Neural cell (in vitro differentiated cells): ENCODE data around the gene NCKAP1. TPM values are rescaled to one million over a fixed set of nuclear protein-coding genes. Genes with fewer than 3 reads are reported as not detected.

Experiments used
- H2AFZ ChIP-seq: fragments of 200-600, 300-800 bp; sonication (generic), shearing (Covaris generic); 2 replicates; pipeline ENCODE4 v1.6.0; 2014; ENCODE audit warnings: low read depth, mild to moderate bottlenecking, antibody characterized with exemption, low read length, moderate library complexity
- H3F3A ChIP-seq: fragments of 200-600 bp; shearing (Covaris generic); 2 replicates; pipeline ENCODE4 v1.6.1; 2016; ENCODE audit warnings: mild to moderate bottlenecking, moderate library complexity, mixed read lengths, antibody characterized with exemption, low read length; ENCODE audit not compliant: insufficient read depth, poor library complexity, severe bottlenecking
- H3K27ac ChIP-seq: fragments of 200-600, 300-800 bp; sonication (generic), shearing (Covaris generic); 2 replicates; pipeline ENCODE4 v1.5.1; 2014; ENCODE audit warnings: mild to moderate bottlenecking, low read length, moderate library complexity
- H3K27me3 ChIP-seq: fragments of 300-800, 200-600 bp; sonication (generic), shearing (Covaris generic); 2 replicates; pipeline ENCODE4 v1.6.0; 2014; ENCODE audit warnings: mild to moderate bottlenecking, low read depth, low read length, moderate library complexity; ENCODE audit not compliant: insufficient read depth
- H3K36me3 ChIP-seq: fragments of 300-800, 200-600 bp; sonication (generic), shearing (Covaris generic); 2 replicates; pipeline ENCODE4 v1.5.1; 2014; ENCODE audit warnings: mild to moderate bottlenecking, antibody characterized with exemption, low read length, moderate library complexity; ENCODE audit not compliant: insufficient read depth
- H3K4me2 ChIP-seq: fragments of 300-800, 200-600 bp; sonication (generic), shearing (Covaris generic); 2 replicates; pipeline ENCODE4 v1.6.0; 2014; ENCODE audit warnings: mild to moderate bottlenecking, low read length
- H3K4me3 ChIP-seq: fragments of 300-800, 200-600 bp; sonication (generic), shearing (Covaris generic); 2 replicates; pipeline ENCODE4 v1.5.1; 2014; ENCODE audit warnings: mild to moderate bottlenecking, low read length, moderate library complexity
- H3K79me2 ChIP-seq: fragments of 200-600 bp; shearing (Covaris generic); replicated peaks from 2 replicates; pipeline ENCODE4 v1.6.0; 2014; ENCODE audit warnings: mild to moderate bottlenecking, low read length, moderate library complexity; ENCODE audit not compliant: insufficient read depth
- H3K9ac ChIP-seq: fragments of 300-800, 200-600 bp; sonication (generic), shearing (Covaris generic); 2 replicates; pipeline ENCODE4 v1.6.1; 2016; ENCODE audit warnings: mild to moderate bottlenecking, low read length, mixed read lengths
- H3K9me2 ChIP-seq: fragments of 200-600 bp; shearing (Covaris generic); 2 replicates; pipeline ENCODE4 v1.6.1; 2016; ENCODE audit warnings: mild to moderate bottlenecking, low read length, mixed read lengths; ENCODE audit not compliant: insufficient read depth
- H3K9me3 ChIP-seq: fragments of 200-600, 300-800 bp; sonication (generic), shearing (Covaris generic); 2 replicates; pipeline ENCODE4 v1.6.1; 2016; ENCODE audit warnings: mild to moderate bottlenecking, mixed run types, low read length, moderate library complexity, mixed read lengths
- H4K20me1 ChIP-seq: fragments of 200-600 bp; shearing (Covaris generic); 2 replicates; pipeline ENCODE4 v1.6.1; 2016; ENCODE audit warnings: mild to moderate bottlenecking, mixed run types; ENCODE audit not compliant: insufficient read depth
- EP300 ChIP-seq: fragments of 450-650 bp; conservative IDR thresholded peaks from 2 replicates; pipeline ENCODE4 v1.6.1; 2014; ENCODE audit warnings: antibody characterized with exemption, mild to moderate bottlenecking, moderate library complexity; ENCODE audit not compliant: poor library complexity, severe bottlenecking
- EZH2 ChIP-seq: fragments of 200-600, 300-800 bp; shearing (Covaris generic), sonication (generic); IDR thresholded peaks from 2 replicates; pipeline ENCODE4 v1.6.1; 2014; ENCODE audit warnings: antibody characterized with exemption, low read length, borderline replicate concordance, mild to moderate bottlenecking; ENCODE audit not compliant: insufficient read depth, poor library complexity, severe bottlenecking
- MXI1 ChIP-seq: fragments of 450-650 bp; conservative IDR thresholded peaks from 2 replicates; pipeline ENCODE4 v1.6.1; 2014; ENCODE audit warnings: antibody characterized with exemption, mild to moderate bottlenecking; ENCODE audit not compliant: poor library complexity, severe bottlenecking
- POLR2AphosphoS5 ChIP-seq: IDR thresholded peaks from 2 replicates; pipeline ENCODE4 v1.6.1; 2012
- RAD21 ChIP-seq: fragments of 450-650 bp; conservative IDR thresholded peaks from 2 replicates; pipeline ENCODE4 v1.6.1; 2014; ENCODE audit warnings: antibody characterized with exemption, mild to moderate bottlenecking, moderate library complexity
- SMC3 ChIP-seq: fragments of 450-650 bp; conservative IDR thresholded peaks from 2 replicates; pipeline ENCODE4 v1.6.1; 2014; ENCODE audit warnings: antibody characterized with exemption, mild to moderate bottlenecking, moderate library complexity; ENCODE audit not compliant: poor library complexity
- TAF1 ChIP-seq: IDR thresholded peaks from 2 replicates; pipeline ENCODE4 v1.6.1; 2012; ENCODE audit warnings: low read depth
- polyA plus RNA-seq: library from polyadenylated mRNA; depleted of rRNA; stranded (reverse); fragments of >200 nt; gene quantifications from 2 replicates; pipeline ENCODE4 v1.2.3, GENCODE V29; 2014
- small RNA-seq, 3 experiments: library from RNA; depleted of rRNA; stranded (forward); fragments of <200 nt; gene quantifications; one replicate each; pipeline ENCODE3, GENCODE V24; 2012
- TF ChIP-seq, protein P1 (sequence below): IDR thresholded peaks from 2 replicates; pipeline ENCODE4 v1.6.1; 2012; ENCODE audit warnings: borderline replicate concordance
- TF ChIP-seq, protein P2 (sequence below): fragments of 450-650 bp; IDR thresholded peaks from 2 replicates; pipeline ENCODE4 v1.5.1; 2014; ENCODE audit warnings: antibody characterized with exemption, mild to moderate bottlenecking, moderate library complexity; ENCODE audit not compliant: poor library complexity, severe bottlenecking

NCKAP1 gene
- polyA plus RNA-seq, 1 donor from 2014 or later: 124 TPM

DNA sequence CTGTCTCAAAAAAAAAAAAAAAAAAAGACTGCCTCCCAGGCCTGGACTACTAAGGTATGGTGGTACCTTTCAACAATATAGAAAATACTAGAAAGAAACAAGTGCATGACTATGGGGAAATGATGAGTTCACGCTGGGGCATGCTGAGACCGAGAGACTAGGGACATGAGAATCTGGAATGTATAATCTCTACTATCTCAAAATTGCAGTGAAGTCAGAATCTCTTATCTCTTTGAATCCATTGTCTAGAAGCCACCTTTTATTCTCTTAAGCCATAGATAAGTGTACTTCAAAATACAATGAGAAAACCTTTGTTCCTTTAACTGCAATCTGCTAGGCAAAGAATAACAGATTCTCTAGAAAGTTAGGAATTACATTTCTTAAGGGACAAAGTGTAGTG lies 177.4 kb downstream of the NCKAP1 start:
- no peaks in the 10 kb centered on the region for H3K9me2 ChIP-seq
- H3K9ac ChIP-seq: no peak overlapping the region
- no peak overlapping the region for H3K27ac ChIP-seq
- H3K36me3 ChIP-seq: no peaks in the 10 kb centered on the region
- H3K27me3 ChIP-seq: peaks cover 2% of the 10 kb centered on the region
- no peak overlapping the region for H3K4me3 ChIP-seq
- H4K20me1 ChIP-seq: no peaks in the 10 kb centered on the region
- no peaks in the 10 kb centered on the region for H3K9me3 ChIP-seq
- no peak overlapping the region for H3K4me2 ChIP-seq
- peaks cover 99% of the 10 kb centered on the region for H3K79me2 ChIP-seq
- TF ChIP-seq RAD21: no peak
- no peak for TF ChIP-seq SMC3
- no peak for TF ChIP-seq EP300
- TF ChIP-seq POLR2AphosphoS5: no peak
- TF ChIP-seq, protein P1, sequence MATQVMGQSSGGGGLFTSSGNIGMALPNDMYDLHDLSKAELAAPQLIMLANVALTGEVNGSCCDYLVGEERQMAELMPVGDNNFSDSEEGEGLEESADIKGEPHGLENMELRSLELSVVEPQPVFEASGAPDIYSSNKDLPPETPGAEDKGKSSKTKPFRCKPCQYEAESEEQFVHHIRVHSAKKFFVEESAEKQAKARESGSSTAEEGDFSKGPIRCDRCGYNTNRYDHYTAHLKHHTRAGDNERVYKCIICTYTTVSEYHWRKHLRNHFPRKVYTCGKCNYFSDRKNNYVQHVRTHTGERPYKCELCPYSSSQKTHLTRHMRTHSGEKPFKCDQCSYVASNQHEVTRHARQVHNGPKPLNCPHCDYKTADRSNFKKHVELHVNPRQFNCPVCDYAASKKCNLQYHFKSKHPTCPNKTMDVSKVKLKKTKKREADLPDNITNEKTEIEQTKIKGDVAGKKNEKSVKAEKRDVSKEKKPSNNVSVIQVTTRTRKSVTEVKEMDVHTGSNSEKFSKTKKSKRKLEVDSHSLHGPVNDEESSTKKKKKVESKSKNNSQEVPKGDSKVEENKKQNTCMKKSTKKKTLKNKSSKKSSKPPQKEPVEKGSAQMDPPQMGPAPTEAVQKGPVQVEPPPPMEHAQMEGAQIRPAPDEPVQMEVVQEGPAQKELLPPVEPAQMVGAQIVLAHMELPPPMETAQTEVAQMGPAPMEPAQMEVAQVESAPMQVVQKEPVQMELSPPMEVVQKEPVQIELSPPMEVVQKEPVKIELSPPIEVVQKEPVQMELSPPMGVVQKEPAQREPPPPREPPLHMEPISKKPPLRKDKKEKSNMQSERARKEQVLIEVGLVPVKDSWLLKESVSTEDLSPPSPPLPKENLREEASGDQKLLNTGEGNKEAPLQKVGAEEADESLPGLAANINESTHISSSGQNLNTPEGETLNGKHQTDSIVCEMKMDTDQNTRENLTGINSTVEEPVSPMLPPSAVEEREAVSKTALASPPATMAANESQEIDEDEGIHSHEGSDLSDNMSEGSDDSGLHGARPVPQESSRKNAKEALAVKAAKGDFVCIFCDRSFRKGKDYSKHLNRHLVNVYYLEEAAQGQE: no peak
- no peak for TF ChIP-seq TAF1
- no peak for TF ChIP-seq MXI1
- TF ChIP-seq, protein P2, sequence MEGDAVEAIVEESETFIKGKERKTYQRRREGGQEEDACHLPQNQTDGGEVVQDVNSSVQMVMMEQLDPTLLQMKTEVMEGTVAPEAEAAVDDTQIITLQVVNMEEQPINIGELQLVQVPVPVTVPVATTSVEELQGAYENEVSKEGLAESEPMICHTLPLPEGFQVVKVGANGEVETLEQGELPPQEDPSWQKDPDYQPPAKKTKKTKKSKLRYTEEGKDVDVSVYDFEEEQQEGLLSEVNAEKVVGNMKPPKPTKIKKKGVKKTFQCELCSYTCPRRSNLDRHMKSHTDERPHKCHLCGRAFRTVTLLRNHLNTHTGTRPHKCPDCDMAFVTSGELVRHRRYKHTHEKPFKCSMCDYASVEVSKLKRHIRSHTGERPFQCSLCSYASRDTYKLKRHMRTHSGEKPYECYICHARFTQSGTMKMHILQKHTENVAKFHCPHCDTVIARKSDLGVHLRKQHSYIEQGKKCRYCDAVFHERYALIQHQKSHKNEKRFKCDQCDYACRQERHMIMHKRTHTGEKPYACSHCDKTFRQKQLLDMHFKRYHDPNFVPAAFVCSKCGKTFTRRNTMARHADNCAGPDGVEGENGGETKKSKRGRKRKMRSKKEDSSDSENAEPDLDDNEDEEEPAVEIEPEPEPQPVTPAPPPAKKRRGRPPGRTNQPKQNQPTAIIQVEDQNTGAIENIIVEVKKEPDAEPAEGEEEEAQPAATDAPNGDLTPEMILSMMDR: no peak
- TF ChIP-seq EZH2: no peak
- H3F3A ChIP-seq: no peaks in the 10 kb centered on the region
- H2AFZ ChIP-seq: no peak overlapping the region

Small RNA genes within 50 kb of the gene (small RNA-seq; reads per million reads assigned to genes)
- gene RF00019: 0 to 1.2 (median 0) reads per million in 3 experiments
- 0 reads per million in 3 experiments for gene RF00599
- gene RNU6-1122P: 0 to 0.08 (median 0) reads per million in 3 experiments

Other genes with a start within 250 kb of the NCKAP1 start
- 2.1 and 3.5 TPM in 2 replicates for gene FRZB, start 171.8 kb downstream of the NCKAP1 start, polyA plus RNA-seq
- 5.6 and 7.7 TPM in 2 replicates for gene DUSP19, start 40.3 kb upstream of the NCKAP1 start, polyA plus RNA-seq
- 32.6 and 40.7 TPM in 2 replicates for gene NUP35, start 86.0 kb upstream of the NCKAP1 start, polyA plus RNA-seq